NAMALWA (cell line): ENCODE measurements around the gene BCL3.
"Not testable (repeated sequence)": the region's sequence is repeated elsewhere in the genome, so short reads cannot be mapped to it uniquely, and the experiment has no call there.

ENCODE experiments used
- DNase-seq: peaks from one replicate; pipeline ENCODE4 v3.0.0-alpha.2; 2015; ENCODE audit warnings: low spot score

The BCL3 gene, protein sequence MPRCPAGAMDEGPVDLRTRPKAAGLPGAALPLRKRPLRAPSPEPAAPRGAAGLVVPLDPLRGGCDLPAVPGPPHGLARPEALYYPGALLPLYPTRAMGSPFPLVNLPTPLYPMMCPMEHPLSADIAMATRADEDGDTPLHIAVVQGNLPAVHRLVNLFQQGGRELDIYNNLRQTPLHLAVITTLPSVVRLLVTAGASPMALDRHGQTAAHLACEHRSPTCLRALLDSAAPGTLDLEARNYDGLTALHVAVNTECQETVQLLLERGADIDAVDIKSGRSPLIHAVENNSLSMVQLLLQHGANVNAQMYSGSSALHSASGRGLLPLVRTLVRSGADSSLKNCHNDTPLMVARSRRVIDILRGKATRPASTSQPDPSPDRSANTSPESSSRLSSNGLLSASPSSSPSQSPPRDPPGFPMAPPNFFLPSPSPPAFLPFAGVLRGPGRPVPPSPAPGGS

DNA sequence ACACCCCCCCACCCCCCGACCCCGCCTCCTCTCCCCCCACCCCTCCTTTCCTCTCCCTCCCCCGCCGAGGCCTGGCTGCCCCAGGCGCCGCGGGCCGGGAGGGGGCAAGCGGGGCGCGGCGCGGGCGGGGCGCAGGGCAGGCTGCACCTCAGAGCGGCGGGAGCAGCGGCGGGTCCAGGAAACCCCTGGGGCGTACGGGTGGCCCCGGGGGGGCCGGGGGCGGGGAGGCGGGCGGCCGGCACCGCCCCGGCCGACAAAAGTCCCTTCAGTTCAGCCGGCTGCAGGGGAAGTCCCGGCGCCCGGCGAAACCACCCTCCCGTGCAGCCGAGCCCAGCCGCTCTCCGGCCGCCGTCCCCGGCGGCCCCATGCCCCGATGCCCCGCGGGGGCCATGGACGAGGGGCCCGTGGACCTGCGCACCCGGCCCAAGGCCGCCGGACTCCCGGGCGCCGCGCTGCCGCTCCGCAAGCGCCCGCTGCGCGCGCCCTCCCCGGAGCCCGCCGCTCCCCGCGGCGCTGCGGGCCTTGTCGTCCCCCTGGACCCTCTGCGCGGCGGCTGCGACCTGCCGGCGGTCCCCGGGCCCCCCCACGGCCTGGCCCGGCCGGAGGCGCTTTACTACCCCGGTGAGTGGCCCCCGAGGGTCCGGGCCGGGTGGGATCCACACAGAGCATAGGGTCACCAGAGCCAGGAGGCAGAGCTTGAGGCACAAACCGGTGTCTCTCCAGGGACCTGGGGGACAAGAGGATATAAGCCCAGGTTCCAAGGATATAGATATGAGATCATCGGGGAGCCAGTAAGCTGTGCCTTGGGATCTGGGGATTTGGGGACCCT, at the start of gene BCL3:
TSS of gene BCL3 (plus strand) at position 283 of the 829 bp plus-strand sequence. CDS start at position 366, 83 bp downstream.
- peak; percentile 69 for DNase-seq

DNA sequence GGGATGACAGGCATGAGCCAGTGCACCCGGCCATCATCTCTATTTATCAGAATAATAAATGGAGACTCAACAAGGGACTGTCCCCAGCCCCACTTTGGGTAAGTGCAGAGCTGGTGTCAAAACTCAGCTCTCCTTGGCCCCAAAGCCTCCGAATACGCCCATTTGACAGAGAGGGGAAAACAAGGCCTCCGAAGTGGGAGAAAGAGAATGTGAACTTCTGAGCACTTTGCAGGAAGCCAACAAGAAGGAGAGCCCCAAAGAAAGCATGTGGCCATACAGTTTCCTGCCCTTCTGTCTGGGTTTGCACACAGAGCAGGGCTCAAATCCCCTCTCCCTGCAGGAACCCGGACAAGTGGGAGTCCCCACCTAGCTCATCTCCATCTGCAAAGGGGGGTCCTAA, 48.0 kb upstream of the BCL3 start:
- DNase-seq = no peak

DNA sequence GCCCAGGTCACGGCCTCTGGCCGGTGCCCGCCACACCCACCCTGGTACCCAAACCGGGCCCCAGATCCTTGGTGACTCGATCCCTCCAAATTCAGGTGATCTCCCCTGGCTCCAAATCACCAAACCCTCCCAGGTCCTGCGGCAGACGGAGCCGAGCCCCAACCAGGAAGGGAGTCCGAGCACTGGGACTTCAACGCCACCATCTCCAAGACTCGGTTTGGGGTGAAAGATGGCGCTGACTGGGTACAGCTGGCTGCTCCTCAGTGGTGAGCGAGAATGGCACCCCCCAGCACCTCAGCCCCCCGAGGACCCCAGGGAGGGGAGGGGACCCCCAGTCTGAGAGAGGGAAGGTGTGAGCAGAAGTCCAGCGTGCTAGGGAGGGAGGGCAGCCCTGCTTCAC, 47.3 kb upstream of the BCL3 start:
- DNase-seq = no peak

DNA sequence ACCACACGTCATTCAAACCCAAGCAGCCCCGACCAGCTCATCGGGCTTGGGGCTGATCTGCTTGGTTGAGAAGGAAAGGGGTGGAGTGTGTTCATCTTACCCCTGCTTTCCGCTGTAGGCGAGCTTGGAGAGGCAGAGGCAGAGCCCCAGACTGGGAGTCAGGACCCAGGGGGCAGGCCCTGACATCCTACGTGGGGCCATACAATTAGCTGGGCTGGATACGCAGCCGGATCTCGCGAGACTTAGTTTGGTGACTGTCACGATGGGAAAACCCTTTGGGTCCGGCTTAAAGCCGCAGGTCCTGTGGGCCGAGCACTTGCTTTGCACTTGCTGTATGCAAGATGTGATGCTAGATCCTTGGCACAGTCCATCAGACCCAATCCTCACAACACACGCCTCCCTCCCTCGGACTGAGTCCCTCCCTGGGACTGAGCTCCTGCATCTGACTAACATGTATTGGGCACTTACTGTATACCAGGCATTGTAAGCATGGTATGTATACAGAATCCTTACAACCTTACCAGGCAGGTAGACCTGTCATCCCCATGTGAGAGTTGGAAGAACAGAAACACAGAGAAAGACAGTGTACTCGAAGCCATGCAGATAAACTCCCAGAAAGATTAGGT, 45.8 kb upstream of the BCL3 start:
- DNase-seq = no peak

DNA sequence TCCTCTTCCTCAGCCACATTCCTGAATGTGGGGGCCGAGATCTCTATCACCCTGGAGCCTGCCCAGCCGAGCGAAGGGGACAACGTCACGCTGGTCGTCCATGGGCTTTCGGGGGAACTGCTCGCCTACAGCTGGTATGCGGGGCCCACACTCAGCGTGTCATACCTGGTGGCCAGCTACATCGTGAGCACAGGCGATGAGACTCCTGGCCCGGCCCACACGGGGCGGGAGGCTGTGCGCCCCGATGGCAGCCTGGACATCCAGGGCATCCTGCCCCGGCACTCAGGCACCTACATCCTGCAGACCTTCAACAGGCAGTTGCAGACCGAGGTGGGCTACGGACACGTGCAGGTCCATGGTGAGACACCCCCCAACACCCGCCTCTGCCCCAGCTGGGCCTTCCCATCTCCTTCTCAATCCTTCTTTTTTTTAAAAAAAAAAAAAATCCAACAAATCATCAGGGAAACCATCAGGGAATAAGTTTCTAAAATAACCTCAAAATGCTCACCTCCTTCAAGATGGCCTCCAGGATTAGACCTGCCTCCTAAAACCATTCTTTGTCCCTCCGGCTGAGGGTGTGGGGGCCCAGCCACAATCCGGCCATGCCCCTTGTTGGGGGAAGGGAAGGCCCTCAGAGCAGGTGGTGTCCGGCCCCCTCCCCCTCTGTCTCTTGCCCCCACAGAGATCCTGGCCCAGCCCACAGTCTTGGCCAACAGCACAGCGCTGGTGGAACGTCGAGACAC, 45.0 kb upstream of the BCL3 start:
- DNase-seq = no peak

DNA sequence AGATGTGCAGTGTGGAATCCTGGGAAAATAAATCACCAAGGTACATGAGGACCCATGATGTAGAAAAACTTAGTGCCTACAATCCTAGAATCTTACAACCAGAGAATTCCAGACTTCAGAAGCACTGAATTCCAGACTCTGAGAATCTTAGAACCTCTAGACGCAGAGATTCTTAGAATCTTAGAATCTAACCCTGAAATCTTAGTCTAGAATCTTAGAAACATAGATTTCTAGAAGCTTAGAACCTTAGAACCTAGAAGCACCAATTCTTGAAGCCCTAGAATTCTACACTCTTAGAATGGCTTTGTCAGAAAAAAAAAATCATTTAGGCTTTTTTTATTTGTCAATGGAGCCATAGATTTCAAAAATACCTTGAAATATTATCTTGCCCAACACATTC, 43.5 kb upstream of the BCL3 start:
- DNase-seq = no peak

DNA sequence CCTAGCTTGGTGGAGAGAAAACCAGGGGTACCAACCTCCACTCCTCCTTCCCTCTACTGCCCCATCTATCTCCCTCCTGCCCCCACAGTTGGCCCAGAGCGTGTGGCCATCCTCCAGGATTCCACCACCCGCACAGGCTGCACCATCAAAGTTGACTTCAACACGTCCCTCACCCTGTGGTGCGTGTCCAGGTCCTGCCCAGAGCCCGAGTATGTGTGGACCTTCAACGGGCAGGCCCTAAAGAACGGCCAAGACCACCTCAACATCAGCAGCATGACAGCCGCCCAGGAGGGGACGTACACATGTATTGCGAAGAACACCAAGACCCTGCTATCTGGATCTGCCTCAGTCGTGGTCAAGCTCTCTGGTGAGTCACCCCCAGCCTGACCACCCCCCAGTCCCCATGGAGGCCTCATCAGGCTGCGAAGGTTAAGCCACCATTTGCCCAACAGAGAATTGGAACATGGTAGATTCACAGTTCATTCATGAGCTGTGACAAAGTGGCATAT, 43.0 kb upstream of the BCL3 start:
- no peak for DNase-seq

DNA sequence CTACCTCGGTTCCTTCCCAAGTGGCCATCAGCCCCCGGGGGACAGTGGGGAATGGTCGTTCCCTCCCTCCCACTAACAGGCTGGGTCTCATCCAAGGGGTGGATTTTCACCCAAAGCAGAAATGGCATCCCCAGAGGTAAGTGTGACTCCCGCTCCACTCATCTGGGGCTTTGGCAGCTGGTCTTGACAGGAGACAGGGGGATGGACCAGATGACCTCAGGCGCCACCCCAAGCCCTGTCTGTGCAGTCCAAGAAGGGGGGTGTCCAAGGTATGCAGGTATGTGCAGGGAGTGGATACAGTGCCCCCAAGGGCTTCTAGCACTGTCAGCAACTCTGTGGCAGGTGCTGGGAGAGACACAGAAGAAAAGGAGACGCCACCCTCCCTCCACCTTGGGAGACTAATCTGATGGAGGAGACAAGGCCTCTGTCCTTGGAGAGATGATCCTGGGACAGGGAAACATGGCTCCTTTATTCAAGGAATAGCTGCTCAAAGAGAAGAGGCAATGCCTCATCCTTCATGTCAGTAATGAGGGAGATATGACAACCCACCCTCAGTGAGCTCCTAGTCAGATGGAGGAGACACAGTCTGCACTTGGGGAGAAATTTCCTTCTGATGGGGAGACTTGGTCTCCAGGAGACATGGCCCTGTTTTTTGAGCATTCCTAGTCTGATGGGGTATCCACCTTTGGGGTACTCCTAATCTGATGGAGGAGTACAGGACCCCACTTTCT, 41.8 kb upstream of the BCL3 start:
- no peak for DNase-seq

DNA sequence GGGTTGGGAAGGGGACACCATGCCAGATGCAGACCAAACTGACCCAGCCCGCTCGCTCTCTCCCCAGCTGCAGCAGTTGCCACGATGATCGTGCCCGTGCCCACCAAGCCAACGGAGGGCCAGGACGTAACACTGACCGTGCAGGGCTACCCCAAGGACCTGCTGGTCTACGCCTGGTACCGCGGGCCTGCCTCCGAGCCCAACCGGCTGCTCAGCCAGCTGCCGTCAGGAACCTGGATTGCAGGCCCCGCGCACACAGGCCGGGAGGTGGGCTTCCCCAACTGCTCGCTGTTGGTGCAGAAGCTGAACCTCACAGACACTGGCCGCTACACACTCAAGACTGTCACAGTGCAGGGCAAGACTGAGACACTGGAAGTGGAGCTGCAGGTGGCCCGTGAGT, 40.7 kb upstream of the BCL3 start:
- no peak for DNase-seq

DNA sequence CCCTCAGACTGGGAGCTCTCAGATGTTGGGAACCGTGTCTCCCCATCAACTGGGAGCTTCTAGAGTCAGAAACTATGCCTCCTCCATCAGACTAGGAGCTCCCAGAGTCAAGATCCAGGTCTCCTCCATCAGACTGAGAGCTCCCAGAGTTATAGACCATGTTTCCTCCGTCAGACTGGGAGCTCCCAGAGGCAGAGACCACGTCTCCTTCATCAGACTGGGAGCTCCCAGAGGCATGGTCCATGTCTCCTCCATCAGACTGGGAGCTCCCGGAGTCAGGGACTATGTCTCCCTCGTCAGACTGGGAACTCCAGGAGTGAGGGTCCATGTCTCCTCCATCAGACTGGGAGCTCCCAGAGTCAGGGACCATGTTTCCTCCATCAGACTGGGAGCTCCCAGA, 39.6 kb upstream of the BCL3 start:
- DNase-seq = no peak

DNA sequence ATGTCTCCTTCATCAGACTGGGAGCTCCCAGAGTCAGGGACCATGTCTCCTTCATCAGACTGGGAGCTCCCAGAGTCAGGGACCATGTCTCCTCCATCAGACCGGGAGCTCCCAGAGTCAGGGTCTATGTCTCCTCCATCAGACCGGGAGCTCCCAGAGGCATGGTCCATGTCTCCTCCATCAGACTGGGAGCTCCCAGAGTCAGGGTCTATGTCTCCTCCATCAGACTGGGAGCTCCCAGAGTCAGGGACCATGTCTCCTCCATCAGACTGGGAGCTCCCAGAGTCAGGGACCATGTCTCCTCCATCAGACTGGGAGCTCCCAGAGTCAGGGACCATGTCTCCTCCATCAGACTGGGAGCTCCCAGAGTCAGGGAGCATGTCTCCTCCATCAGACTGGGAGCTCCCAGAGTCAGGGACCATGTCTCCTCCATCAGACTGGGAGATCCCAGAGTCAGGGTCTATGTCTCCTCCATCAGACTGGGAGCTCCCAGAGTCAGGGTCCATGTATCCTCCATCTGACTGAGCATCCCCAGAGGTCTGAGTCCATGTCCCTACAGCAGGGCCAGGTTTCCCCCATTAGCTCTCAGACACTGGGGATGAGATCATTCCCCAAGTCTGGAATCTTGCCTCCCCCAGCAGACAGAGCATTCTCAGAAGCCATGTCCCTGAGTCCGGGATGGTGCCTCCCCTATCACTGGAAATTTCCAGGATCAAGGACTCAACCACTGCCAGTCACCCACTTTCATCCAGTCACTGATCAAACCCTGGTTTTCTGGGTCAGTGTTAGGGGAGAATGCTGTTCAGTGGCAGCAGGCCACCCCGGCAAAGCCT, 38.9 kb upstream of the BCL3 start:
- DNase-seq = not testable (repeated sequence)

DNA sequence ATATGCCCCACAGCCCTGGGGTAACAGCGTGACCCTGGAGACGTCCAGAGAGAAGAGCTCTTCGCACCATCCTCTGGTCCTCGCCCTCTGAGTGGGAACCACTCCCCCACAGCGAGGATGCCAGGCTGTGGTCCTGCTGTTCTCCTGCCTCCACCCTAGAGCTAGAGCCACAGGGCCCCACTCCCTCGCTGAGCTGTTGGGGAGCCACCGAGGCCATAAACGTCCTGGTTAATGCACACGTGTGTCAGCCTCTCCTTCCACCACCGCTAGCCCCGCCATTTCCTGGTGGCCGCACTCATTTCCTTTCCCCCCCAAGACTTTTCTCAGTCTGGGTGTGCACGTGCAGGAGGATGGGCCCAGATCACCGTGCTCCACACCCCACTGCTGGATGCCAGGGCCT, 38.0 kb upstream of the BCL3 start:
- DNase-seq = no peak

DNA sequence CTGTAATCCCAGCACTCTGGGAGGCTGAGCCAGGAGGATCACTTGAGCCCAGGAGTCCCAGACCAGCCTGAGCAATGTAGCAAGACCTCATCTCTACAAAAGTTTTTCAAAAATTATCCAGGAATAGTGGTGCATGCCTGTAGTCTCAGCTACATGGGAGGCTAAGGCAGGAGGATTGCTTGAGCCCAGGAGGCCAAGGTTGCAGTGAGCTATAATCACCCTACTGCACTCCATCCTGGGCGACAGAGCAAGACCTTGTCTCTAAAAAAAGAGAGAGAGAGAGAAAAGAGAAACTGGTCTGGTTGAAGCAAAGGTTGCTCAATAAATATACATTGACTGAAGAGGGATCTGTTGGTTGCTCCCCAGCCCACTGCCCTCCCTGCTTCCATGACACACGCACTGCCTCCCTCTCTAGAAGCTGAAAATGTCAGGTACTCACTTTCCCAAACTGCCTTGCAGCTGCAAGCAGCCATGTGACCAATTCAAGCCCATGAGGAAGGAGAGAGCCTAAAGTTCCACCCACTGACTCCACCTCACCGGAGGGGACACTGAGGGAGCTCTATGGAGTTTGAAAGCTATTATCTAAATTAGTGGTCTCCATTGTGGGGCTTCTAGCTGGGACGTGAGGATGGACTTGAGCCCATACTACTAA, 35.5 kb upstream of the BCL3 start:
- DNase-seq = peak; percentile 44

DNA sequence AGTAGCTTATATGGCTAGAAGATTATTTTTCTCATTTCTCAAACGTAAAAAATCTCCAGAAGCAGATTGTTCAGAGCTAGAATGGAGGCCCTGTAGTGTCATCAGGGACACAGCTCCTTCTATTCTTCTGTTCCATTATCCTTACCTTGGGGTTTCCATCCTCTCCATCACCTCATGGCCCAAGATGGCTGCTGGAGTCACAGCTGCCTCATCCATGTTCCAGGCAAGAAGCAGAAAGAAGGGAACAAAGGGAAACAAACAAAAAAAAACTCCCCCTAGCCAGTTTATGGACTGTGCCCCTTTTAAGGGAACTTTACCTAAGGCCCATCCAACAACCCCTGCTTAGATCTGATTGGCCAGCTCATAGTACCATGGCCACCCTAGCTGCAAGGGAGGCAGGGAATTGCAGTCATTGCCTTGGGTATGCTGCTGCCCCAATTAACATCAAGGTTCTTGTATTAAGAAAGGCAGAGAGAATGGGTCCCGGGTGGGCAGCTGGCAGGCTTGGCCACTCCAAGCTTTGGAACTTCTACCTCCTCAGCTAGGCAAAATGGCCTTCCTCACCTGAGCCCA, 33.8 kb upstream of the BCL3 start:
- no peak for DNase-seq

DNA sequence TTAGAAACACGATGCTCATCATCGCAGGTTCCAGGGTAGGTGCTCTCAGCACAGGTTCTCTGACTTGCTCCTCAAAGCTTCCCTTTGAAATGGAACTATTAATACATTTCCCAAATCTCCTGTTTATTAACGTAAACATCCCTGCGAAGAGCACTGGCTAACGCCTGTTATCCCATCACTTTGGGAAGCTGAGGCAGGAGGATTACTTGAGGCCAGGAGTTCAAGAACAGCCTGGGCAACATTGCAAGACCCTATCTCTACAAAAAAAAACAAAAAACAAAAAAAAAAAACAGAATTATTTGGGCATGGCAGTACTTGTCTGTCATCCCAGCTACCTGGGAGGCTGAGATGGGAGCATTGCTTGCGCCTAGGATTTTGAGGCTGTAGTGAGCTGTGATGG, 30.9 kb upstream of the BCL3 start:
- no peak for DNase-seq

DNA sequence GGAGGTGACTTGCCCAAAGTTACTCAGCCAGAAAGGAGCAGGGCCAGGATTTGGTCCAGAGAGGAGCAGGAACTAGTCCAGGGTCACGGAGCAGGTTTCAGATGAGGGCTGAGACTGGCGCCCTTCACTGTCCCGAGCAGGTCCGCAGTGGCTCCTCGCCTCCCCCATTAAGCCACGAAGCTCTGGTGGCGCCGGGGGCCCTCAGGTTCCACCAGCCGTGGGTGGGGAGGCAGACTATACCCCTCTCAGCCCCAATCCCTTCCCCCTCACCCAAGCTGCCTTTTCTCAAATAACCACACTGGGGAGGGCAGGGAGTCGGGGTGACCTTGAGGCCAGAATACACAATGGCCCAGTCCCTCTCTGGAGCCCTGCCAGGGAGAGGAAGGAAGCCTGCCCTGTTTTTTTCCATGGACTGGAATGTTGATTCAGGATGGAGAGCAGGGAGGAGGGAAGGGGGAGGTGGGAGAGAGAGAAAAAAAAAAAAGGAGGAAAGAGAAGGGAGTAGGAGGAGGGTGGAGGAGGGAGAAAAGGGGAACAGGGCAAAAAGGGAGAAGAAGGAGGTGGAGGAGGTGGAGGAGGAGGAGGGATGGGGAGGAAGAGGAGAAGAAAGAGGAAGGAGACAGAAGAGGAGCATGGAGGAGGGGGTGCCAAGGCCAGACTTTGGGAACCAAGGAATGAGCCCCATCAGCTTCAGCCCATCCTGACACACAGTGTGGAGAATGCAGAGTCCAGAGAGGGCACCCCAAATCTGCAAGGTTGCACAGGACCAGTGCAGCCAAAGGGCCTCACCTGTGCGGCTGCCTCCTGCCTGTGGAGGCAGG, 29.9 kb upstream of the BCL3 start:
- DNase-seq = no peak

DNA sequence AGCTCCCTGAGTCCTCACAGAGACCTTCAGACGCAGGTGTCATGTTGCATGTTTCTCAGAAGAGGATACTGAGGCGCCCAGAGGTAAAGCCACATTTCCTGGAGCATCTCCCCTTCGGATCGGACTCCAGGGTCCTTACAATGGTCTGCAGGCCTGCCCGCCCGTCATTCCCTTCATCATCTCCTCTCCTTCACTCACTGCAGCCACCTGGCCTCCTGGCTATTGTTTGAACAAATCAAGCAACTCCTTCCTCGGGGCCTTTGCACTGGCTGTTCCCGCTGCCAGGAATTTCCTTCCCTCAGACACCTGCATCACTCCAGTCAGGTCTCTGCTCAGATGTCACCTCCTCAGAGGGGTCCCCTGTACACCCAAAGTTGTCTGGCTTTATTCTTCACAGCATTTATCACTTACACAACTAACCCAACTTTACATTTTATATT, 29.2 kb upstream of the BCL3 start:
- no peak for DNase-seq

DNA sequence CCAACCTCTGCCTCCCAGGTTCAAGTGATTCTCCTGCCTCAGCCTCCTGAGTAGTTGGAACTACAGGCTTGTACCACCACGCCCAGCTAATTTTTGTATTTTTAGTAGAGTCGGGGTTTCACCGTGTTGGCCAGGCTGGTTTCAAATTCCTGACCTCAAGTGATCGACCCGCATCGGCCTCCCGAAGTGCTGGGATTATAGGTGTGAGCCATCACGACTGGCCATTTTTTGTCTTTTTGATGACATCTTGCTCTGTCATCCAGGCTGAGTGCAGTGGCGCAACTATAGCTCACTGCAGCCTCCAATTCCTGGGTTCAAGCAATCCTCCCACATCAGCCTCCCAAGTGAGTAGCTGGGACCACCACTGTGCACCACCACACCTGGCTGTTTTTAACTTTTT, 28.1 kb upstream of the BCL3 start:
- not testable (repeated sequence) for DNase-seq
